Keratinocyte (primary cell): Measurements from ENCODE around the gene TTI1. TPM values are rescaled to one million over a fixed set of nuclear protein-coding genes. Genes with fewer than 3 reads are reported as not detected.

Experiments used
- DNase-seq: peaks from one replicate; pipeline ENCODE4 v3.0.0-alpha.2; 2011; ENCODE audit warnings: low read depth, missing footprints, low spot score
- FAIRE-seq: peaks from 2 replicates; lab custom pipeline; 2011; peaks lifted over from hg19 to GRCh38; lab: Jason Lieb, UNC
- H2AFZ ChIP-seq: 2 replicates; pipeline ENCODE4 v1.6.0; 2012; ENCODE audit warnings: low read length, control low read depth, inconsistent platforms; ENCODE audit not compliant: control insufficient read depth
- H3K27ac ChIP-seq: 2 replicates; pipeline ENCODE4 v1.5.1; 2011; ENCODE audit warnings: low read length; ENCODE audit not compliant: control insufficient read depth, insufficient read depth
- H3K27me3 ChIP-seq: 3 replicates; pipeline ENCODE4 v1.6.0; 2011; ENCODE audit warnings: low read length; ENCODE audit not compliant: control insufficient read depth, insufficient read depth; ENCODE audit errors: extremely low read depth
- H3K36me3 ChIP-seq, 2 experiments: 2 replicates in 1 of 2; 3 replicates in 1 of 2; pipeline ENCODE4 v1.5.1; 2011; ENCODE audit warnings: low read length in 2 of 2, mild to moderate bottlenecking in 1 of 2; ENCODE audit not compliant: control insufficient read depth in 2 of 2, insufficient read depth in 2 of 2; ENCODE audit errors: extremely low read depth in 1 of 2
- H3K4me1 ChIP-seq: 3 replicates; pipeline ENCODE4 v1.5.1; 2011; ENCODE audit warnings: low read length; ENCODE audit not compliant: control insufficient read depth, insufficient read depth; ENCODE audit errors: extremely low read depth
- H3K4me2 ChIP-seq: 3 replicates; pipeline ENCODE4 v1.6.0; 2011; ENCODE audit warnings: low read depth, low read length; ENCODE audit not compliant: control insufficient read depth, insufficient read depth; ENCODE audit errors: extremely low read depth
- H3K4me3 ChIP-seq, 3 experiments: fragments of 200-600 bp in 1 of 3; sonication (generic) in 1 of 3; 2 replicates in 2 of 3; 3 replicates in 1 of 3; pipeline ENCODE4 v1.5.1; 2011 to 2016; ENCODE audit warnings: low read length in 3 of 3, mild to moderate bottlenecking in 3 of 3, control low read depth in 2 of 3, inconsistent platforms in 1 of 3, low read depth in 1 of 3, mixed read lengths in 1 of 3, mixed run types in 1 of 3, moderate library complexity in 1 of 3; ENCODE audit not compliant: control insufficient read depth in 2 of 3, insufficient read depth in 2 of 3; ENCODE audit errors: extremely low read depth in 1 of 3
- H3K79me2 ChIP-seq: 2 replicates; pipeline ENCODE4 v1.6.0; 2012; ENCODE audit warnings: low read length; ENCODE audit not compliant: control insufficient read depth, insufficient read depth
- H3K9ac ChIP-seq: 3 replicates; pipeline ENCODE4 v1.6.0; 2011; ENCODE audit warnings: low read length; ENCODE audit not compliant: control insufficient read depth, insufficient read depth; ENCODE audit errors: extremely low read depth
- H3K9me1 ChIP-seq: 3 replicates; pipeline ENCODE4 v1.6.0; 2011; ENCODE audit warnings: low read length; ENCODE audit not compliant: control insufficient read depth, insufficient read depth; ENCODE audit errors: extremely low read depth
- H3K9me3 ChIP-seq: 2 replicates; pipeline ENCODE4 v1.5.1; 2012; ENCODE audit warnings: low read depth, low read length; ENCODE audit not compliant: control insufficient read depth
- H4K20me1 ChIP-seq: 3 replicates; pipeline ENCODE4 v1.6.0; 2011; ENCODE audit warnings: low read length; ENCODE audit not compliant: control insufficient read depth, insufficient read depth; ENCODE audit errors: extremely low read depth
- EZH2 ChIP-seq: IDR thresholded peaks from one replicate; pipeline ENCODE4 v1.6.1; 2012; ENCODE audit warnings: inconsistent platforms, mild to moderate bottlenecking, low read length, moderate library complexity
- dilution Hi-C: fragments of 300-500 bp; cut with MboI; formaldehyde crosslinking; loops from one replicate; pipeline ENCODE4 v1.7.0; 2020; ENCODE audit warnings: low sequenced_read_pairs; ENCODE audit not compliant: extremely low pct_ligation_motif_present
- polyA plus RNA-seq, 5 experiments: library from polyadenylated mRNA; depleted of rRNA in 3 of 5; stranded (reverse) in 3 of 5; stranded (forward) in 1 of 5; unstranded in 1 of 5; fragments of >200 nt; gene quantifications; 1 replicate in 1 of 5; 2 replicates in 3 of 5; 3 replicates in 1 of 5; pipeline versions ENCODE4 v1.2.1 to v1.2.3, GENCODE V29; 2011 to 2012; ENCODE audit warnings: missing spikeins in 2 of 5, low read depth in 1 of 5, low replicate concordance in 1 of 5
- TF ChIP-seq, protein P1 (sequence below), 3 experiments: IDR thresholded peaks in 1 of 3; conservative IDR thresholded peaks in 1 of 3; optimal IDR thresholded peaks in 1 of 3; 2 replicates in 2 of 3; 3 replicates in 1 of 3; pipeline versions ENCODE3 to v1.5.1; 2011; ENCODE audit warnings: low read length in 3 of 3, mild to moderate bottlenecking in 3 of 3, moderate library complexity in 2 of 3, control low read depth in 1 of 3, inconsistent platforms in 1 of 3; ENCODE audit not compliant: insufficient read depth in 2 of 3; ENCODE audit errors: extremely low read depth in 1 of 3

Gene TTI1
- polyA plus RNA-seq, 1 donor (not counting 4 experiments of a cell fraction or from before 2014, with no cell fraction given) = 13.5 TPM

DNA sequence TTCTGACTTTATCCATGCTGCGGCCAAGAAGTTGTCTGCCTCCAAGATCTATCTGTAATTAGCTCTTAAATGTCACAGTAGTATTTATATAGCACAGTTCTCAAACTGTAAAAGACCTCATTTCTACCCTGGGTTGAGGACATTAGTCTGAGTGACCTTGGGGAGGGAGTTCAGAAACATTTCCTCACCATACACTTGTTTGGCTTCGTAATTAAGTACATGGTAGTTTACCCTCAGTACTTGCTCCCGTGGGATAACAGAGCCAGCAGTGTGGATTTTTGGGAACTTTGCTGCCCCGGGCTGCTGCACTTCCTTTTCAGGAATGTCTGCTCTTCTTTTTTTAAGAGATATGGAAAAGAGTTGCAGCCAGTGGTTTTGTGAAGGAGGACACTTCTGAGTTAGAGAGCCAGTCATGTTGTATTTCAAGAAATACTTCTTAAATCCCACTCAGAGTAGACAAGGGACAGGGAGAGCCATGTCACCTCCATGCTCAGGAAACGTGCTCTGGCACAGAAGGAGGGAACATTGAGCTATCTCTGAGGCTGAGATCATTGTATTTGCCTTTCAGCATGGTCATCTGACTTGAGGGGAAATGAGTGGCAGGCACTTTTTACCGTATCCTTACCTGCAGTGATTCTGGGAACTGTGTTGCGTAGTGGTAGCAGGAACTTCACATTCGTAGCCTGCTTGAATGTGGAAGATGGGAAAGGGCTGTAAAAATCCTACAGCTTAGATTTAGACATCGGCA is 33.9 kb upstream of the TTI1 start:
- Histone ChIP-seq H2AFZ (no peak overlapping the region), H3K27me3 (no peaks in the 10 kb centered on the region), H3K9me3 (no peaks in the 10 kb centered on the region), H3K4me2 (no peak overlapping the region), H3K9ac (no peak overlapping the region), H3K4me3 (no peak overlapping the region), H3K4me1 (no peaks in the 10 kb centered on the region), H3K9me1 (no peaks in the 10 kb centered on the region), H3K36me3 (peaks cover 26 to 27% of the 10 kb centered on the region in 2 experiments), H3K79me2 (no peaks in the 10 kb centered on the region), H4K20me1 (no peaks in the 10 kb centered on the region), H3K27ac (no peak overlapping the region)
- DNase-seq = no peak
- dilution Hi-C loops = no loop called here
- FAIRE-seq = no peak
- TF ChIP-seq, protein P1, sequence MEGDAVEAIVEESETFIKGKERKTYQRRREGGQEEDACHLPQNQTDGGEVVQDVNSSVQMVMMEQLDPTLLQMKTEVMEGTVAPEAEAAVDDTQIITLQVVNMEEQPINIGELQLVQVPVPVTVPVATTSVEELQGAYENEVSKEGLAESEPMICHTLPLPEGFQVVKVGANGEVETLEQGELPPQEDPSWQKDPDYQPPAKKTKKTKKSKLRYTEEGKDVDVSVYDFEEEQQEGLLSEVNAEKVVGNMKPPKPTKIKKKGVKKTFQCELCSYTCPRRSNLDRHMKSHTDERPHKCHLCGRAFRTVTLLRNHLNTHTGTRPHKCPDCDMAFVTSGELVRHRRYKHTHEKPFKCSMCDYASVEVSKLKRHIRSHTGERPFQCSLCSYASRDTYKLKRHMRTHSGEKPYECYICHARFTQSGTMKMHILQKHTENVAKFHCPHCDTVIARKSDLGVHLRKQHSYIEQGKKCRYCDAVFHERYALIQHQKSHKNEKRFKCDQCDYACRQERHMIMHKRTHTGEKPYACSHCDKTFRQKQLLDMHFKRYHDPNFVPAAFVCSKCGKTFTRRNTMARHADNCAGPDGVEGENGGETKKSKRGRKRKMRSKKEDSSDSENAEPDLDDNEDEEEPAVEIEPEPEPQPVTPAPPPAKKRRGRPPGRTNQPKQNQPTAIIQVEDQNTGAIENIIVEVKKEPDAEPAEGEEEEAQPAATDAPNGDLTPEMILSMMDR (optimal IDR thresholded peaks at IDR 0.05 in 1 of 3, IDR thresholded peaks at IDR 0.05 in 1 of 3, conservative IDR thresholded peaks at IDR 0.05 in 1 of 3; ENCODE audit: extremely low read depth in 1 of 3, insufficient read depth in 2 of 3, low read length in 3 of 3) = no peak
- no peak for TF ChIP-seq EZH2

- dilution Hi-C loops = no loop called here
- no peaks in the 10 kb centered on the region for H4K20me1 ChIP-seq
- H3K9me3 ChIP-seq = no peaks in the 10 kb centered on the region
- H2AFZ ChIP-seq = no peak overlapping the region
- FAIRE-seq = peak; percentile 26
- H3K36me3 ChIP-seq = peaks cover 26 to 32% of the 10 kb centered on the region in 2 experiments
- H3K4me2 ChIP-seq = no peak overlapping the region
- H3K9ac ChIP-seq = no peak overlapping the region
- no peak overlapping the region for H3K4me3 ChIP-seq
- no peaks in the 10 kb centered on the region for H3K79me2 ChIP-seq
- H3K27me3 ChIP-seq = no peaks in the 10 kb centered on the region
- no peak for DNase-seq
- no peak overlapping the region for H3K27ac ChIP-seq
- TF ChIP-seq EZH2 = no peak
- TF ChIP-seq, protein P1 (optimal IDR thresholded peaks at IDR 0.05 in 1 of 3, IDR thresholded peaks at IDR 0.05 in 1 of 3, conservative IDR thresholded peaks at IDR 0.05 in 1 of 3; ENCODE audit: extremely low read depth in 1 of 3, insufficient read depth in 2 of 3, low read length in 3 of 3) = no peak
- no peaks in the 10 kb centered on the region for H3K4me1 ChIP-seq
- H3K9me1 ChIP-seq = no peaks in the 10 kb centered on the region
Measured at GRCh38 chr20:38065764-38066375, 32.6 kb upstream of the TTI1 start.
